SKM-1 treated with dmso at 0.1 percent for 144 hours (cell line): ENCODE data around the gene RNF144A.
"Not testable (repeated sequence)": the region's sequence is repeated elsewhere in the genome, so short reads cannot be mapped to it uniquely, and the experiment has no call there.

Source experiments
- DNase-seq: peaks from one replicate; lab custom pipeline; 2025; ENCODE audit not compliant: unreplicated experiment; lab: John Stamatoyannopoulos, UW

Gene RNF144A

GRCh38 chr2:6927753-6928152, 10.5 kb downstream of the RNF144A start:
- no peak for DNase-seq

GRCh38 chr2:6928452-6928851, 11.2 kb downstream of the RNF144A start:
- no peak for DNase-seq

GRCh38 chr2:6929196-6929819, 12.1 kb downstream of the RNF144A start:
- no peak for DNase-seq

GRCh38 chr2:6930923-6931647, 13.9 kb downstream of the RNF144A start:
- DNase-seq = no peak

- no peak for DNase-seq
These were observed 14.5 kb downstream of the RNF144A start for GRCh38 chr2:6931753-6932152.

GRCh38 chr2:6932206-6932605, 15.0 kb downstream of the RNF144A start:
- no peak for DNase-seq

GRCh38 chr2:6932828-6933227, 15.6 kb downstream of the RNF144A start:
- no peak for DNase-seq

- no peak for DNase-seq
These were observed 16.7 kb downstream of the RNF144A start for GRCh38 chr2:6933911-6934310.

GRCh38 chr2:6934345-6934744, 17.1 kb downstream of the RNF144A start:
- peak; percentile 29 for DNase-seq

GRCh38 chr2:6934758-6935651, 17.8 kb downstream of the RNF144A start:
- peak; percentile 91 for DNase-seq

GRCh38 chr2:6935652-6936020, 18.4 kb downstream of the RNF144A start:
- not testable (repeated sequence) for DNase-seq

GRCh38 chr2:6937157-6937556, 19.9 kb downstream of the RNF144A start:
- DNase-seq = no peak

- DNase-seq = no peak
These were observed 20.4 kb downstream of the RNF144A start for GRCh38 chr2:6937582-6937981.

GRCh38 chr2:6939071-6939470, 21.9 kb downstream of the RNF144A start:
- DNase-seq = no peak

GRCh38 chr2:6940820-6941219, 23.6 kb downstream of the RNF144A start:
- DNase-seq = no peak

GRCh38 chr2:6941299-6942046, 24.3 kb downstream of the RNF144A start:
- DNase-seq = no peak

- no peak for DNase-seq
These were observed 25.6 kb downstream of the RNF144A start for GRCh38 chr2:6942848-6943247.

- DNase-seq = no peak
These were observed 26.3 kb downstream of the RNF144A start for GRCh38 chr2:6943523-6943922.

- no peak for DNase-seq
These were observed 26.8 kb downstream of the RNF144A start for GRCh38 chr2:6943971-6944370.

- DNase-seq = no peak
These were observed 27.3 kb downstream of the RNF144A start for GRCh38 chr2:6944555-6944954.
